GM10847 (cell line): ENCODE results near the gene ZMAT2.

Source experiments
- POLR2A ChIP-seq: IDR thresholded peaks from 2 replicates; pipeline ENCODE4 v1.6.1; 2011; ENCODE audit not compliant: insufficient read length; ENCODE audit errors: extremely low read depth

The ZMAT2 gene, protein sequence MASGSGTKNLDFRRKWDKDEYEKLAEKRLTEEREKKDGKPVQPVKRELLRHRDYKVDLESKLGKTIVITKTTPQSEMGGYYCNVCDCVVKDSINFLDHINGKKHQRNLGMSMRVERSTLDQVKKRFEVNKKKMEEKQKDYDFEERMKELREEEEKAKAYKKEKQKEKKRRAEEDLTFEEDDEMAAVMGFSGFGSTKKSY

DNA sequence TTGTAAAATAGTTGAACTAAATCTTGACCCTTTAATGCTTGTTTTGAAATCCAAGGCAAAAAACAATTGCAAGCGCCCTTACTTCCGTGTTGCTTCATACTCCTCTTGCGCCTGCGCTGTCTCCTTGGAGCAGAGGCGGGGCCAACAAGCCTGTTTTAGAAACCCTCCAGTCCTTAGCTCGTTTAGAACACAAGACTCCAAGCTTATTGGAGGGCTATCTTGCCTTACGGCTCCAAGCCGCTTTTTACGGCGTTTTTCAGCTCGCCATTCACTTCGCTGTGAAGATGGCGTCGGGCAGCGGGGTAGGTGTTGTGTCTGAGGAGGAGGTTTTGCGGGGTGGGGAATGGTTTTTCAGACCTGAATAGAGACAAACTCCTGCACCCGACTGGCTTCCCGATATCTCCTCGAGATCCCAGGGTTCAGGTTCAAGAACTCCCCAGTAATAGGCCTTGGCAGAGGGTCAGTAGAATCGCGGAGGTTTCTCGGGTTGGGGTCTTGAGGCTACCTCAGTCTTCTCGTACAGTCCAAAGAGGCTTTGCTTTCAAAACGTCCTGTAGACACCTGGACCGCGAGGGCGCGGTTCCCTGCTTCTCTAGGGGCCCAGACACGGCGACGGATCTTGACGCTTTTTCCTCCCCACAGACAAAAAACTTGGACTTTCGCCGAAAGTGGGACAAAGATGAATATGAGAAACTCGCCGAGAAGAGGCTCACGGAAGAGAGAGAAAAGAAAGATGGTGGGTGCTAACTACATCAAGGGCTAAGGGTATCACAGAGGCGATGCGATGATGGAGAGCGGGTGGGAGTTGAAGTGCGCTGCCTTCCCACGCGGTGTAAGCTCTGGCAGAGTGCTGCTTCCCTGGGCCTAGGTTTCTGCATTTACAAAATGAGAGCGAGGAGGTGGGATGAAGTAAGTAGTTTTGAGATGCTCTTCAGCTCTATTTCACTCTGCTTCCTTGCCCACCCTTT is at the start of gene ZMAT2:
ZMAT2 (plus strand) TSS at position 271 of the 968 bp plus-strand sequence; CDS start at position 285, 14 bp downstream.
- TF ChIP-seq POLR2A, result peak; percentile 71

DNA sequence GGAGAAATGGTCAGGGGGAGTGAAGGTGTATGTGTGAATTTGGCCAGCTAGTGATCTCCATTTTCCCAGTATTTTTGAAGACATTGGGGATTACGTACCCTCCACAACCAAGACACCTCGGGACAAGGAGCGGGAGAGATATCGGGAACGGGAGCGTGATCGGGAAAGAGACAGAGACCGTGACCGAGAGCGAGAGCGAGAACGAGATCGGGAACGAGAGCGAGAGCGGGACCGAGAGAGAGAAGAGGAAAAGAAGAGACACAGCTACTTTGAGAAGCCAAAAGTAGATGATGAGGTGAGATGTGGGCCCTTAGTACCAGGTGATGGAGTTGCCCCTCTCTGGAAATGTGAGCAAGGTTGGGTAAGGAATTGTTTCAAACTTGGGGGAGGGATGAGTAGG is 41.4 kb upstream of the ZMAT2 start:
- no peak for TF ChIP-seq POLR2A

DNA sequence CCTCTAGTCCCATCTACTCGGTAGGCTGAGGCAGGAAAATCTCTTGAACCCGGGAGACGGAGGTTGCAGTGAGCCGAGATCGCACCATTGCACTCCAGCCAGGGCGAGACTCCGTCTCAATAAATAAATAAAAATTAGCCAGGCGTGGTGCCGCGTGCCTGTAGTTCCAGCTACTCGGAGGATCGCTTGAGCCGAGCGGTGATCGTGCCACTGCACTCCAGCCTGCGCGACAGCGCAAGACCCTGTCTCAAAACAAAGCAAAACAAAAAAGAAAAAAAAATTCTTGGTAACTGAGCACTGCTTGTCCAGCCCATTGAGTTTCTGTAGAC is 36.3 kb upstream of the ZMAT2 start:
- no peak for TF ChIP-seq POLR2A

DNA sequence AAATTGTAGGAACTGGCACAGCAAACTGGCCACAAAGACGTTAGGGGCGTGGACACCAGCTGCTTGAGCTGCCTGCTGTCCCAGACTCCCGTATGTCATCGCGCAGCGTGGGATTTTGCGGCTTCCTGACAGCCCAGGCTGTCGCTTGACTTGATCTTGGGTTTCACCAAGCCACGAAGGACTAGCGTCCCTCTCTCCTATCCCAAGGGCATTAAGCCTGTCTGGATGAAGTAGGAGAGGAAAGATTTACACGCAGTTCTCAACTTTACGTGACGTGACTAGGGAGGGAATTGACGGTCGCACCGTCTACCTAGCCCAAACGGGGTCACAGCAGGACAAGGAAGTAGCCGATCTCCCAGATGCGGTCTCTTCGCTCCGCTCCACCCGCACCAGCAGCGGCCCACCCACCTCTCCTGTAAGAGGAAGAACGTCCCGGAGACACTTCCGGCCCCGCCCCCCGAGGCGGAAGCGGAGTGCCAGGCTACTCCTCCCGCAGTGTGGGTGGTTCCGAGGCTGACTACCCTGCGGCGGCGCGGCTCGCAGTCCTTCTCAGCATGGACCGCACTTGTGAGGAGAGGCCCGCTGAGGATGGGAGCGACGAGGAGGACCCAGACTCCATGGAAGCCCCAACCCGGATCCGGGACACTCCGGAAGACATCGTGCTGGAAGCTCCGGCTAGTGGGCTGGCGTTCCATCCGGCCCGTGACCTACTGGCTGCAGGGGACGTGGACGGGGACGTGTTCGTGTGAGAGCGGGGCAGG is 35.7 kb upstream of the ZMAT2 start, which contains the start of gene WDR55:
WDR55 (plus strand) TSS at position 546 of the 761 bp plus-strand sequence; CDS start at position 555, 9 bp downstream.
- peak; percentile 88 for TF ChIP-seq POLR2A

DNA sequence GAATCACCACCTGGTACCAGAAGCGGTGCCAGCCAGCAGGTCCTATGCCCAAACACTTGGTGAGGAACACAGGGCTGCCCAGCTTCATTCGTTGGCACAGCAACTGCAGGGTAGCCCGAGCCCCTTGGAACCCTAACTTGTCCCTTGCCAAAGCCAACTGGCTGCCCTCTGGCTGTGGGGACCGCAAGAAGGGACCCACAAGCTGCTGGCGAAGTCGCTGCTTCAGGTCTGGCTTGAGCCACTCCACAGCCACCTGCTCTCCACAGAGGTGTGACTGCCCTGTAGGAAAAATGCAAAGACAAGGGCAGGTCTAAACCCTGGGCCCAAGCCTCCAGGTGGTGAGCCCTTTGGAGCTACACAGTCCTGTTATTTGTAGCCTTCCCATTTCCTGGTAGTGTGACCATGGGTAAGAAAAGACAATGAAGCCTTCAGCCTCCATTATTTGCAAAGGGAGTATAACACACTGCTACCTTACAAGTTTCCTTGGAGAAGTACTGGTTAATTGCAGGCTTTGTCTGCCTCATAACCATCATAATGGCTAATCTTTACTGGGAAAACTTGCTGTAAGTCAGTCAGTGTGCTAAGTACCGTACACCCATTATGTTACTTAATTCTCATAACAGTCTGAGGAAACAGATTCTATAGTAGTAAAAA is 28.6 kb upstream of the ZMAT2 start:
- TF ChIP-seq POLR2A, result no peak

DNA sequence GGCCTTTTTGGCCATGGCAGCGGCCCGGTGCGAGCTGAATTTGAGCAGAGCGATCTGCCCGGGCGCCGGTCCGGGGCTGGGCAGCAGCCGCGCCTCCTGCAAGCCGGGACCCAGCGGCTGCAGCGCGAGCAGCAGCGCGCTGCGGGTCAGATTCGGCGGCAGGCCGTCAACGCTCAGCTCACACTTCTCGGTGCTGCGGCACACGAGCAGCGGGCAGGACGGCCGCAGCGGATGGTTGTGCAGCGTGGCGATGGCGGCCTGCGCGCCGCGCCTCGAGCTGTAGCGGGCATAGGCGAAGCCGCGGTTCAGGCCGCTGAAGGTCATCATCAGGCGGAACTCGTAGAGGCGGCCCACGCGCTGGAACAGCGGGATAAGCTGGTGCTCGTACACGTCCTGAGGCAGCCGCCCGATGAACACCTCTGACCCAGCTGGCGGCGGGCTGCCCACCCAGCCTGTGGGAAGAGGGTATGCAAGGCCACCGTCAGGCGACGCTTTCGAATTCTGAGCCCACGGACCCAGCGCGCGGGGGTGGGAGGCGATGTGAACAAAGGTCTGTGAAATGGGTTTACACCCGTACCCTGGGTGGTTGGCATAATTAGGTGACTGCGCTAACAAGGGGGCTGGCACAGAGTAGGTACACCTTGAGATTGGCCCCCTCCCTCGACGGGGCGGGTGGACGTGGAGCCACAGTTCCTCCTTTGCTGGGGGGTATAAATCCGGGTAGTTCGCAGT is 27.6 kb upstream of the ZMAT2 start:
- no peak for TF ChIP-seq POLR2A

DNA sequence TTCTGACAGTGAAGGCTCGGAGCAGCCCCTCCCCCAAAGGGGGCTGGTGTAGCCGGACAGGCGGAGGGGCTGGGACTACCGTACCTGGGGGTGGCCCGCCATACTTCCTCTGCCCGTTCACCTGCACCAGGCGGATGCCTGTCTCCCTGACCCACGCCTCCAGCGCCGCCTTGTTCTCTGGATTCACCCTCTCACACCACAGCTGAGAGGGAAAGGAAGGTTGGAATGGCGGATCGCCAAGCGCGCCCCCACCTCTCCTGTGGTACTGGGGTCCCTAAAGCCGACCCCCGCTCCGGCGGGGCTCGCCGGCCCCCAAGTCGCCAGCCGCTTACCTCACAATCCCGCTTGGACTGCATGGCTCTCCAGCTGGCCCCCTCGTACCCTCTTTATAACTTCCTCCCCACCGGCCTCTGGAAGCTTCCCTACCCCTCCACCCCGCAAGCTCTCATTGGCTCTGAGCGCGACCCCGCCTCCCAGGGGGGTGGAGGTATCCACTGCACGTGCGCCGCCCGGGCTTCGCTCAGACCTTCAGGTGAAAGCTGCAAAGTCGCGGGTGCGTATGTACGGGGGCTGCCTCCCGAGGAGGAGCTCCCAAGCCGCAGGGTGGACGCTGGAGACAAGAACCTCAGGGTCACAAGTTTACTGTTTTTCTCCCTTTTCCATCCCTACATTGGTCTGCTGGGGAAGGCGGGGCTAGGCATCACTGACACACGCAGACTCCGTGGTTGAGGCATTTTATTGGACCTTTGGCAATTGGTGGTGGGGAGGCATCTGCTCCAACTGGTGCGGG is 26.9 kb upstream of the ZMAT2 start, which contains the start of gene DND1:
DND1 (minus strand) TSS at position 390 of the 790 bp plus-strand sequence; CDS start at position 356, 34 bp downstream.
- no peak for TF ChIP-seq POLR2A

DNA sequence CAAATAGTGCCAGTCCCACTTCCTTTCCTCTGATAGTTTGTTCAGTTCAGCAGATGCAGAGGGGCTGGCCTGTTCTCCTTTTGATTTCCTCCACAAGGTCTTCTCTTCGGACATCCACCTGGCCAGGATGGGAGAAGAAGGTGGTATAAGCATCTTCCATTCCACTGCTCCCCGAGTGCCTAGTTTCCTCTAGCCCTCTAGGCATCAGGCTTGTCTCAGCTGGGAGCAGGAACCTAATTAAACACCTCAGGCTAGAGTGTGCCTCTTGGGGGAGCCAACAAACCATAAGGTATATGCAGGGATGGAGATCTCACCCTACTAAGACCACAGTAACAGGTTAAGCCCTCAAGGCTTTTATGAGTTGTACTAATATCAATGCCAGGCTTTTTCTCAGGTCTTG is 26.0 kb upstream of the ZMAT2 start:
- TF ChIP-seq POLR2A, result no peak

DNA sequence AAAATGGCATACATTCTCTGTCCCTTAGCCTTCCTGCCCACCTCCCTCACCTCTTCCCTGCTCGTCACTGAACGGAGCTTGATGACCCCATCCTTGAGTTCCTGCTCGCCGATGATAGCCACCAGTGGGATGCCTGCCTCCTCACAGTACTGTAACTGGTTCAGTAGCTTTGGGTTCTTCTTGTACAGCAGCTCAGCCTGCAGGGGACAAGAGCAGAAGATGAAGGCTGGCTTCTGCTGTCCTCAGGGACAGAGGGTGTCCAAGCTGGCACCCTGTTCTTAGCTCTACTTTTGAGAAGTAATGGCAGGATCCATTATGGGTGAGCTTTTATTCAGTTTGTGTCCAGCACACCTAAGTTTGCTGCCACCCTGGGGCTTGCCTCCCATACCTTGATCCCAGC is 25.6 kb upstream of the ZMAT2 start:
- no peak for TF ChIP-seq POLR2A

DNA sequence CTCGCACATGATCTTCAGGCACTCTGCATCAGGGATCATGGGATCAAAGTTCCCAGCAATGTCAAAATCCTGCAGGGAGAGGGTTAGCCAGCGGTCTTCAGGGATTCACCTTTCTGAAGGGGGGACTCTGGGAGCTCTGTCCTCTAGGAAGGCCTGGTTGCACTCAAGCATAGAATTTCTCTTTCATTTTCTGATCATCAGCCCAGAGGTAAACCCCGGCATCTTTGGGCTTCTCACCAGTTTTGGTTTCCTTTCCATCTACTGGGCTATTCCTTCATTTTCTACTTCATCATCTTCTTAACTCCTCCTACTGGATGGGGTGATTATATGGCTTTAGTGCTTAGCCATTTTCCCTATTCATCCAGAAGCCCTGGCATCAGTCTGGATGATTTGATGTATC is 22.3 kb upstream of the ZMAT2 start:
- no peak for TF ChIP-seq POLR2A

DNA sequence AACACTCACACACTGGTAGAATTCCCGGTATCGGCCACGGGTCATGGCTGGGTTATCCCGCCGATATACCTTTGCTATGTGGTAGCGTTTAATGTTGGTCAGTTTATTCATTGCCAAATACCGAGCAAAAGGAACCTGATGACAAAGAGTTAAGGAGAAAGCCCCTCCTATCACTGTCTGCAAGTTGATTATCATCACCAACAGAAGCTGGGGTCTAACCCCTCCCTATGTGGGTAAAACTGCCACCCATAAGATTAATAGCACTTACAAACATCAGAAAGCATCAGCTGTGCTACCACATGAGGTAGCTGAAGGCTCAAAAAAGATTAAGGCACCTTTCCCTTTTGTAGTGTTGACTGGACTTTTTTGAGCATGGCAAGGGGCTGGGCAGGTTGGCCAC is 21.3 kb upstream of the ZMAT2 start:
- no peak for TF ChIP-seq POLR2A

DNA sequence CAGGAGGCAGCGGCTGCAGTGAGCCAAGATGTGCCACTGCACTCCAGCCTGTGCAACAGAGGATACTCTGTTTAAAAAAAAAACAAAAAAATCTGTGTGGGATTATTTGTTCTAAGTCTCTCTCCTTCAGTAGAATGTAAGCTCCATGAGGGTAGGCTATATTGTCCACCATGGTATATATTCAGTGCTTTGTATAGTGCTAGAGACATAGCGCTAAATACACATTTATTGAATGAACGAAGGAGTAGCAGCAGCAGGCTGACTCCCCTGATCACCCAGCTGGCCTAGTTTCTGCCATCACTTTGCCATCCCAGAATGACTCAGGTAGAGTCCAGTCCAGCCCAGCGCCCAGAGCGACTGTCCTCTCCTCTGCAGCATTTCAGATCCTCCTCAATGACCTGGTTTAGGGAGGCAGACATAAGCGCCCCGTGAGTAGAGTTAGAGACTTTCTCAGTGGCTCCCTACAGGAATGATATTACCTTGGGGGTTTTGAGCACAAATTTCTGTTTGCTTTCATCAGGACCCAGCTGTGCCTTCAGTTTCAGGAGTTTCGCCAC is 9.8 kb upstream of the ZMAT2 start:
- TF ChIP-seq POLR2A, result no peak
